Cardiac muscle cell (in vitro differentiated cells and primary cell): ENCODE data around the gene CHSY1. TPM values are rescaled to one million over a fixed set of nuclear protein-coding genes. Genes with fewer than 3 reads are reported as not detected.
A peak's percentile ranks its signal among the peaks of the same experiment; 100 is the strongest.

ENCODE experiments used
- DNase-seq, 2 donors: peaks; one replicate each; pipeline versions ENCODE4 v3.0.0 to v3.0.0-alpha.2; 2010 to 2017; ENCODE audit warnings: low read depth in 1 of 2, low spot score in 1 of 2
- H3K27ac ChIP-seq: fragments of 200-600 bp; sonication (generic); 2 replicates; pipeline ENCODE4 v1.5.1; 2016
- H3K27me3 ChIP-seq: fragments of 200-600 bp; sonication (generic); 2 replicates; pipeline ENCODE4 v1.6.0; 2016; ENCODE audit warnings: control low read depth
- H3K36me3 ChIP-seq: fragments of 200-600 bp; sonication (generic); 2 replicates; pipeline ENCODE4 v1.5.1; 2016; ENCODE audit warnings: control low read depth
- H3K4me1 ChIP-seq: fragments of 200-600 bp; sonication (generic); 2 replicates; pipeline ENCODE4 v1.8.1; 2017; ENCODE audit warnings: low read depth, mild to moderate bottlenecking, mixed run types
- H3K4me3 ChIP-seq: fragments of 200-600 bp; sonication (generic); 2 replicates; pipeline ENCODE4 v1.5.1; 2016; ENCODE audit warnings: mild to moderate bottlenecking
- H3K9me3 ChIP-seq: fragments of 200-600 bp; sonication (generic); 2 replicates; pipeline ENCODE4 v1.5.1; 2017; ENCODE audit warnings: low read depth, mild to moderate bottlenecking, control low read depth
- CTCF ChIP-seq: IDR thresholded peaks from 2 replicates; pipeline ENCODE4 v1.5.1; 2012; ENCODE audit warnings: low read depth, mild to moderate bottlenecking, low read length
- polyA plus RNA-seq: library from polyadenylated mRNA; unstranded; fragments of >200 nt; fragmentation: Nextera tagmentation; extraction: Ambion mirVana; gene quantifications from 2 replicates; pipeline ENCODE4 v1.2.1, GENCODE V29; 2016
- total RNA-seq: library from RNA; depleted of rRNA; stranded (reverse); fragments of >200 nt; gene quantifications from 2 replicates; pipeline ENCODE4 v1.2.3, GENCODE V29; 2016

CHSY1 gene
- total and polyA plus RNA-seq, 2 experiments from 2014 or later = 30.3 to 33.4 TPM

GRCh38 chr15:101250341-101250831 is 1.5 kb downstream of the CHSY1 start:
- DNase-seq = peak in 1 of 2 donors; percentile 81
- no peaks in the 10 kb centered on the region for H3K36me3 ChIP-seq
- peaks cover 39% of the 10 kb centered on the region for H3K4me1 ChIP-seq
- H3K27ac ChIP-seq = no peak overlapping the region
- H3K4me3 ChIP-seq = peak overlapping the region; percentile 56
- H3K27me3 ChIP-seq = no peaks in the 10 kb centered on the region
- TF ChIP-seq CTCF = no peak
- H3K9me3 ChIP-seq = no peaks in the 10 kb centered on the region

GRCh38 chr15:101248274-101248673 is 3.6 kb downstream of the CHSY1 start:
- no peak overlapping the region for H3K4me3 ChIP-seq
- H3K27me3 ChIP-seq = no peaks in the 10 kb centered on the region
- H3K9me3 ChIP-seq = no peaks in the 10 kb centered on the region
- H3K36me3 ChIP-seq = no peaks in the 10 kb centered on the region
- DNase-seq = no peak
- H3K4me1 ChIP-seq = peaks cover 48% of the 10 kb centered on the region
- no peak for TF ChIP-seq CTCF
- H3K27ac ChIP-seq = no peak overlapping the region

- Histone ChIP-seq H3K9me3 (no peaks in the 10 kb centered on the region), H3K4me1 (peaks cover 54% of the 10 kb centered on the region), H3K36me3 (no peaks in the 10 kb centered on the region), H3K27me3 (no peaks in the 10 kb centered on the region), H3K4me3 (no peak overlapping the region), H3K27ac (peak overlapping the region; percentile 50)
- no peak for DNase-seq
- no peak for TF ChIP-seq CTCF
Observed at GRCh38 chr15:101246824-101247745, 4.8 kb downstream of the CHSY1 start.

- Histone ChIP-seq H3K27ac (no peak overlapping the region), H3K27me3 (no peaks in the 10 kb centered on the region), H3K9me3 (no peaks in the 10 kb centered on the region)
Observed at GRCh38 chr15:101246391-101246790, 5.5 kb downstream of the CHSY1 start.

More at GRCh38 chr15:101246391-101246790, 5.5 kb downstream of the CHSY1 start:
- TF ChIP-seq CTCF = no peak
- H3K4me1 ChIP-seq = peaks cover 54% of the 10 kb centered on the region
- H3K36me3 ChIP-seq = no peaks in the 10 kb centered on the region
- no peak for DNase-seq
- no peak overlapping the region for H3K4me3 ChIP-seq
